Central memory CD8-positive, alpha-beta T cell (primary cell): Measurements from ENCODE around the gene STT3B.
A peak's percentile ranks its signal among the peaks of the same experiment; 100 is the strongest.

Experiments used
- ATAC-seq: fragments of 150-1000 bp; cut with Tn5 transposase; replicated peaks from 2 replicates; pipeline ENCODE4 v1.10.0; 2022; ENCODE audit warnings: mild to moderate bottlenecking, moderate FRiP score, moderate number of reproducible peaks; ENCODE audit not compliant: poor library complexity, severe bottlenecking; ENCODE audit errors: extremely low read depth
- DNase-seq, 2 donors: peaks; one replicate each; pipeline ENCODE4 v3.0.0; 2021; ENCODE audit warnings: low spot score in 2 of 2
- H3K27ac Mint-ChIP-seq: one replicate; pipeline ENCODE4 v1.8.0; 2022; ENCODE audit warnings: low read depth, mild to moderate bottlenecking, moderate library complexity, mixed read lengths
- H3K27me3 Mint-ChIP-seq: one replicate; pipeline ENCODE4 v1.8.0; 2022; ENCODE audit warnings: mixed read lengths
- H3K36me3 Mint-ChIP-seq: one replicate; pipeline ENCODE4 v1.8.0; 2022; ENCODE audit warnings: mild to moderate bottlenecking, moderate library complexity, mixed read lengths; ENCODE audit not compliant: insufficient read depth
- H3K4me1 Mint-ChIP-seq: one replicate; pipeline ENCODE4 v1.8.0; 2022; ENCODE audit warnings: mixed read lengths
- H3K4me3 Mint-ChIP-seq: one replicate; pipeline ENCODE4 v1.8.0; 2022; ENCODE audit warnings: mild to moderate bottlenecking, moderate library complexity, mixed read lengths
- H3K9me3 Mint-ChIP-seq: one replicate; pipeline ENCODE4 v1.8.0; 2022; ENCODE audit warnings: mixed read lengths

Gene STT3B

GRCh38 chr3:31532587-31533168 is at the start of gene STT3B:
Gene STT3B, plus strand, starts transcription at chr3:31532925. Its CDS starts 74 bp downstream, at chr3:31532999.
- Mint-ChIP-seq H3K4me1 (peaks cover 29% of the 10 kb centered on the region), H3K36me3 (peaks cover 24% of the 10 kb centered on the region), H3K27ac (peak within 1 kb of the TSS; percentile 95), H3K9me3 (no peaks in the 10 kb centered on the region), H3K4me3 (peak within 1 kb of the TSS; percentile 93), H3K27me3 (no peaks in the 10 kb centered on the region)
- ATAC-seq (peak; percentile 44), DNase-seq (no peak)

GRCh38 chr3:31483776-31484175 is 48.9 kb upstream of the STT3B start:
- Mint-ChIP-seq H3K4me3 (no peak overlapping the region), H3K27ac (no peak overlapping the region), H3K4me1 (no peaks in the 10 kb centered on the region), H3K27me3 (no peaks in the 10 kb centered on the region), H3K36me3 (no peaks in the 10 kb centered on the region), H3K9me3 (no peaks in the 10 kb centered on the region)
- DNase-seq (no peak), ATAC-seq (no peak)

- H3K27ac Mint-ChIP-seq, result no peak overlapping the region
- H3K4me3 Mint-ChIP-seq, result no peak overlapping the region
- H3K9me3 Mint-ChIP-seq, result no peaks in the 10 kb centered on the region
- DNase-seq, result no peak
- H3K36me3 Mint-ChIP-seq, result no peaks in the 10 kb centered on the region
- no peak for ATAC-seq
- H3K27me3 Mint-ChIP-seq, result no peaks in the 10 kb centered on the region
- H3K4me1 Mint-ChIP-seq, result no peaks in the 10 kb centered on the region
These were observed 47.5 kb upstream of the STT3B start for GRCh38 chr3:31485196-31485595.

DNA sequence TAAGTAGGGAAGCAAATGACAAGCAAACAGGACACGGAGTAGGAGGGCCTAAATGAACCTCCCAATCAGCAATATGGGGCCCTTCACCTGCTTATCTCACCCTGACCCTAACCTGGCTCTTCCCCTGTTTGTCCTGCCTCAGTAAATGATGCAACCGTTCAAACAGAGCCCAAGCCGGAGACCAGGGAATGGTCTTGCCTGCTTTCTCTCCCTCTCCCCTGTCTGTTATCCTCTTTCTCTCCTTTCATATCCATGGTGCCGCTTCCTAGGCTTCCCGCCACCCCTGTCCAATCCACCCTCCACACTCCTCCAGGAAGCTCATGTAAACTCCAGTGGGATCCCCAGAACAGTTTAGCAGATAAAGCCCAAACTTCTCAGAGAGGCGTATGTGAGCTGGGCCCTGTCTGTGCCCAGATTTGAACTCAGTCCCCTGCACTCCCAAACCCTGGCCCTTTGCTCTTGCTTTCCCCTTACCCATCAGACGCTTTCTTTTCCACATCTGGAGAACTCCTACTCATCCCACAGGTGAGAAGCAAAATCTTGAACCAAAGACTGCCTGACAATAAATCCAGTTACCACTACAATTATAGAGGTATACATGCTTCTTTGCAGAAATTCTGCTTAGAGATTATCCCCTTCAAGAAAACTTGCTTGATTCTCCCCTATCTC is 45.7 kb upstream of the STT3B start:
- no peaks in the 10 kb centered on the region for H3K4me1 Mint-ChIP-seq
- H3K36me3 Mint-ChIP-seq, result no peaks in the 10 kb centered on the region
- ATAC-seq, result no peak
- no peaks in the 10 kb centered on the region for H3K27me3 Mint-ChIP-seq
- H3K27ac Mint-ChIP-seq, result no peak overlapping the region
- H3K9me3 Mint-ChIP-seq, result no peaks in the 10 kb centered on the region
- H3K4me3 Mint-ChIP-seq, result no peak overlapping the region
- no peak for DNase-seq

DNA sequence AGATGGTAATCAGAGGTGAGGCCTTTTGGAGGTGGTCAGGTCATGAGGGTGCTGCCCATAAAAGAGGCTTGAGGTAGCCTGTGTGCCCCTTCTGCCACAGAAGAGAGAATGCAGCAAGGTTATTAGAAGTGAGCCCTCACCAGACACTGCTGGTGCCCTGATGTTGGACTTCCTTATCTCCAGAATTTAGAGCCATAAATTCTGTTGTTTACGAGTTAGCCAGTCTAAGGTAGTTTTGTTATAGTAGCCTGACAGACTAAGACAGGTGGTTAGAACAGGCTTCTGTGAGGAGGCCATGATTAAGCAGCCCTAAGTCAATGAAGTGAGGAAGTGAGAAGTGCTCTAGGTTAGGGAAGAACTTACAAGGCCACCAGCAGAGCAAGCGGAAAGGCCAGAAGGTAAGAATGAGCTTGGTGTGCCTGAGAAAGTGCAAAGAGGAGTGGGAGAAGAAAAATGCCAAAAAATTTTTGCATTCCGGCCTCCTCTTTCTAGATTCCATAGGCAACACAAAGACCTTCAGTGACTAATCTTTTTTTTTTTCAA is 44.2 kb upstream of the STT3B start:
- no peak overlapping the region for H3K27ac Mint-ChIP-seq
- ATAC-seq (no peak), DNase-seq (no peak)
- no peak overlapping the region for H3K4me3 Mint-ChIP-seq
- H3K4me1 Mint-ChIP-seq, result no peaks in the 10 kb centered on the region
- peaks cover 6% of the 10 kb centered on the region for H3K9me3 Mint-ChIP-seq
- H3K36me3 Mint-ChIP-seq, result no peaks in the 10 kb centered on the region
- no peaks in the 10 kb centered on the region for H3K27me3 Mint-ChIP-seq

DNA sequence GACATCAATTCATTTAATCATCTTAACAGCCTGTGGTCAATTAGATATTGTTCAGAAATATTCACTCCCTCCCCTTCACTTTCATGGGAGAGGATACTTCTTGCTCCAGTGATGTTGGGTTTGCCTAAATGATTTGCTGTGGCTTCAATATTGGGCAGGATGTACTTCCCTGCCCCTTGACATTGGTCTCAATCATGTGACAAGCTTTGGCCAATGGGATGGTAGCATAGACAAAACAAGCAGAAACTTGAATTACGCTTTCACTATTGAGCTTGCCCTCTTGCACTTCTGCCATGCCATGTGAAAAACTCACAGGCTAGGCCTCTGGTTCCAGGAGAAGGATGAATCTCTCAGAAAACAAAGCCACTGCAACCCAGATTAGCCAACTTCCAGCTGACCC is 42.2 kb upstream of the STT3B start:
- H3K9me3 Mint-ChIP-seq, result peaks cover 6% of the 10 kb centered on the region
- H3K4me1 Mint-ChIP-seq, result no peaks in the 10 kb centered on the region
- no peak overlapping the region for H3K27ac Mint-ChIP-seq
- ATAC-seq, result no peak
- no peak overlapping the region for H3K4me3 Mint-ChIP-seq
- no peak for DNase-seq
- H3K27me3 Mint-ChIP-seq, result no peaks in the 10 kb centered on the region
- H3K36me3 Mint-ChIP-seq, result peaks cover 2% of the 10 kb centered on the region

- ATAC-seq (no peak), DNase-seq (no peak)
- H3K27ac Mint-ChIP-seq, result no peak overlapping the region
- peaks cover 2% of the 10 kb centered on the region for H3K36me3 Mint-ChIP-seq
- H3K9me3 Mint-ChIP-seq, result peaks cover 6% of the 10 kb centered on the region
- H3K4me3 Mint-ChIP-seq, result no peak overlapping the region
- H3K27me3 Mint-ChIP-seq, result no peaks in the 10 kb centered on the region
- H3K4me1 Mint-ChIP-seq, result no peaks in the 10 kb centered on the region
These were observed 41.1 kb upstream of the STT3B start for GRCh38 chr3:31491660-31492059.

GRCh38 chr3:31493149-31493548 is 39.6 kb upstream of the STT3B start:
- Mint-ChIP-seq H3K27me3 (no peaks in the 10 kb centered on the region), H3K36me3 (peaks cover 2% of the 10 kb centered on the region), H3K9me3 (peaks cover 6% of the 10 kb centered on the region), H3K27ac (no peak overlapping the region), H3K4me1 (no peaks in the 10 kb centered on the region), H3K4me3 (no peak overlapping the region)
- ATAC-seq, result no peak
- DNase-seq, result no peak

GRCh38 chr3:31495971-31496665 is 36.6 kb upstream of the STT3B start:
- DNase-seq, result no peak
- Mint-ChIP-seq H3K36me3 (peaks cover 2% of the 10 kb centered on the region), H3K27me3 (no peaks in the 10 kb centered on the region), H3K4me3 (no peak overlapping the region), H3K4me1 (no peaks in the 10 kb centered on the region), H3K27ac (no peak overlapping the region), H3K9me3 (peaks cover 6% of the 10 kb centered on the region)
- no peak for ATAC-seq

DNA sequence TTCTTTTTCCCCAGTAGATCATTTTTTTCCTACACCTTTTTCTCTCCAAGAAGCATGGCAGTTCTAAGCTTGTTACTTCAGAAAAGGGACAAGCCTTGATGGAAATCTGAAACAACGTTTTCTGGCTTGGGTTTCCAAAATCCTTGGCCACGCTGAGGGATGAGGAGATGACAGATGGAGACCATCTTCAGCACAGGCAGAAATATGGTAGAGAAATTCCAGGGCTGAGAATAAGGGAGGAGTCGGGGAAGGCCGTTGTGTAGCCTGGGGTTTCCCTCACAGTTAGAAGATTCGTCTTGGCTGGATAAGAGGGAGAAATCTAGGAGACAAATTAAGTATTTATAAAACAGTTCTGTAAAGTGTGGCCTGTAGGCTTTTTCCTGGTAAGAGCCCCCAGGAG is 33.9 kb upstream of the STT3B start:
- Mint-ChIP-seq H3K4me3 (no peak overlapping the region), H3K4me1 (peaks cover 21% of the 10 kb centered on the region), H3K36me3 (peaks cover 2% of the 10 kb centered on the region), H3K9me3 (no peaks in the 10 kb centered on the region), H3K27me3 (no peaks in the 10 kb centered on the region), H3K27ac (no peak overlapping the region)
- no peak for DNase-seq
- no peak for ATAC-seq

- Mint-ChIP-seq H3K4me3 (no peak overlapping the region), H3K9me3 (no peaks in the 10 kb centered on the region), H3K27me3 (no peaks in the 10 kb centered on the region), H3K27ac (no peak overlapping the region), H3K4me1 (peaks cover 22% of the 10 kb centered on the region), H3K36me3 (peaks cover 2% of the 10 kb centered on the region)
- DNase-seq (no peak), ATAC-seq (no peak)
These were observed 33.4 kb upstream of the STT3B start for GRCh38 chr3:31499281-31499680.

DNA sequence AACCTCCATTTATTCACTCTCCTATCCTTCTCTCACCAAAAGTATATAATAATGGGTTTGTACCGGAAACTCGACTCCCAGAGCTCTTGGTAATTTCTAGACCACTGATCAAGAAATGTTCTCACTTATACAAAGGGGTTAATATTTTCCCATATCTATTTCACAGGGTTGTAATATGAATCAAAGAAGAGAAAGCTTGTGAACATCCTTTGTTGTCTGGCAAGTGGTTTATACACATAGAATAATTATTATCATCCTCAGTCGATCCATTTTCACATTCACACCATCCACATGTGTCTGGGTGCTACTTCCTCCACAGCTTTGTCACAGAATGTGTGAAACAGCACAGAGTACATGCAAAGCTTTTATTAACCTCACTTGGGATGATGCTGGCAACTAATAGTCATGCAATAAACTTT is 29.9 kb upstream of the STT3B start:
- DNase-seq (peak in 1 of 2 donors; percentile 40), ATAC-seq (peak; percentile 92)
- Mint-ChIP-seq H3K9me3 (no peaks in the 10 kb centered on the region), H3K27ac (peak overlapping the region; percentile 88), H3K4me1 (peaks cover 42% of the 10 kb centered on the region), H3K4me3 (peak overlapping the region; percentile 46), H3K36me3 (no peaks in the 10 kb centered on the region), H3K27me3 (no peaks in the 10 kb centered on the region)

GRCh38 chr3:31503456-31503855 is 29.3 kb upstream of the STT3B start:
- ATAC-seq (no peak), DNase-seq (no peak)
- no peaks in the 10 kb centered on the region for H3K27me3 Mint-ChIP-seq
- peaks cover 44% of the 10 kb centered on the region for H3K4me1 Mint-ChIP-seq
- peak overlapping the region; percentile 8 for H3K4me3 Mint-ChIP-seq
- H3K9me3 Mint-ChIP-seq, result no peaks in the 10 kb centered on the region
- H3K27ac Mint-ChIP-seq, result no peak overlapping the region
- H3K36me3 Mint-ChIP-seq, result no peaks in the 10 kb centered on the region
